Measurements from ENCODE around the gene DBH.

- TF ChIP-seq CTCF (optimal IDR thresholded peaks at IDR 0.05 in 1 of 3, IDR thresholded peaks at IDR 0.05 in 1 of 3, conservative IDR thresholded peaks at IDR 0.05 in 1 of 3; ENCODE audit: extremely low read depth in 1 of 3, insufficient read depth in 2 of 3, low read length in 3 of 3) (no peak), EZH2 (IDR thresholded peaks at IDR 0.05; ENCODE audit: low read length) (no peak)
These were observed 41.2 kb downstream of the DBH start for GRCh38 chr9:133677126-133678010.

Measured in keratinocyte (primary cell).